DND-41 (cell line): ENCODE results near the gene PRKCE.

Source experiments
- CTCF ChIP-seq: IDR thresholded peaks from 2 replicates; pipeline ENCODE4 v1.5.1; 2012; ENCODE audit warnings: borderline replicate concordance, low read length, moderate library complexity, mild to moderate bottlenecking; ENCODE audit not compliant: poor library complexity, severe bottlenecking; ENCODE audit errors: extremely low read depth
- EZH2 ChIP-seq: IDR thresholded peaks from 3 replicates; pipeline ENCODE4 v1.6.1; 2012; ENCODE audit warnings: borderline replicate concordance, low read depth, mild to moderate bottlenecking, moderate library complexity, low read length, inconsistent platforms; ENCODE audit not compliant: severe bottlenecking

GRCh38 chr2:46068636-46069035, 417.2 kb downstream of the PRKCE start:
- TF ChIP-seq EZH2: no peak
- no peak for TF ChIP-seq CTCF
